Stimulated activated CD4-positive, alpha-beta T cell treated with anti-CD3 and anti-CD28 coated beads, Interleukin-15, amount 100 ng/mL, for 1 hour (primary cell): ENCODE data around the gene CXCR4.

Experiments used
- DNase-seq, 2 donors: peaks; one replicate each; pipeline ENCODE4 v3.0.0-alpha.2; 2020; ENCODE audit warnings: low read depth in 1 of 2, low spot score in 1 of 2

The CXCR4 gene

GRCh38 chr2:136117909-136118818 is at the start of gene CXCR4:
TSS of gene CXCR4 (minus strand) at chr2:136118149. CDS start at chr2:136118060, 89 bp downstream.
- DNase-seq: peak; percentile 72 to 91

GRCh38 chr2:136164280-136164776 is 46.4 kb upstream of the CXCR4 start:
- DNase-seq: no peak

- no peak for DNase-seq
Observed at GRCh38 chr2:136162438-136162837, 44.5 kb upstream of the CXCR4 start.

- no peak for DNase-seq
Observed at GRCh38 chr2:136156411-136156810, 38.5 kb upstream of the CXCR4 start.

GRCh38 chr2:136154384-136154783 is 36.4 kb upstream of the CXCR4 start:
- DNase-seq: no peak

GRCh38 chr2:136151021-136151971 is 33.3 kb upstream of the CXCR4 start:
- DNase-seq: no peak

- no peak for DNase-seq
Observed at GRCh38 chr2:136149011-136149410, 31.1 kb upstream of the CXCR4 start.

- no peak for DNase-seq
Observed at GRCh38 chr2:136146564-136146963, 28.6 kb upstream of the CXCR4 start.

- DNase-seq: no peak
Observed at GRCh38 chr2:136143603-136144451, 25.9 kb upstream of the CXCR4 start.

GRCh38 chr2:136141510-136142149 is 23.7 kb upstream of the CXCR4 start:
- DNase-seq: no peak

GRCh38 chr2:136139631-136140030 is 21.7 kb upstream of the CXCR4 start:
- no peak for DNase-seq

GRCh38 chr2:136137982-136138381 is 20.0 kb upstream of the CXCR4 start:
- no peak for DNase-seq

GRCh38 chr2:136136931-136137330 is 19.0 kb upstream of the CXCR4 start:
- no peak for DNase-seq

- peak in 1 of 2 donors; percentile 51 for DNase-seq
Observed at GRCh38 chr2:136135921-136136906, 18.3 kb upstream of the CXCR4 start.

GRCh38 chr2:136135462-136135861 is 17.5 kb upstream of the CXCR4 start:
- DNase-seq: no peak

GRCh38 chr2:136134126-136134525 is 16.2 kb upstream of the CXCR4 start:
- DNase-seq: no peak

- DNase-seq: no peak
Observed at GRCh38 chr2:136133586-136133985, 15.6 kb upstream of the CXCR4 start.

- DNase-seq: no peak
Observed at GRCh38 chr2:136133176-136133575, 15.2 kb upstream of the CXCR4 start.

GRCh38 chr2:136132825-136133155 is 14.8 kb upstream of the CXCR4 start:
- no peak for DNase-seq
